Measurements from ENCODE around the gene GTSE1. TPM values are rescaled to one million over a fixed set of nuclear protein-coding genes. Genes with fewer than 3 reads are reported as not detected.

Gene GTSE1
- total and polyA plus RNA-seq, 2 of the 13 experiments (the other 11 are each of a cell fraction or from before 2014, with no cell fraction given), result 10.7 to 13.5 TPM

- no peak for DNase-seq (ENCODE audit: low spot score)
- no peaks in the 10 kb centered on the region for H3K79me2 ChIP-seq (ENCODE audit: insufficient read depth, low read length)
- H3K27ac ChIP-seq (ENCODE audit: extremely low read length, insufficient read depth, low read length), result no peak overlapping the region
- POLR2A ChIA-PET, result no interaction called here
- no peak overlapping the region for H2AFZ ChIP-seq (ENCODE audit: low read length)
- TF ChIP-seq TOPORS (CRISPR knock-in tag; IDR thresholded peaks at IDR 0.05), result no peak
- TF ChIP-seq ZNF574 (CRISPR knock-in tag; IDR thresholded peaks at IDR 0.05), result no peak
- TF ChIP-seq MAZ (IDR thresholded peaks at IDR 0.05; ENCODE audit: borderline replicate concordance, low read depth, low read length), result no peak
- TF ChIP-seq MAZ (CRISPR knock-in tag; IDR thresholded peaks at IDR 0.05; ENCODE audit: low read depth), result no peak
- no TSS peak for BruUV-seq (replicated peaks)
- no peak overlapping the region for H3K4me2 ChIP-seq (ENCODE audit: low read depth, low read length)
- no peaks in the 10 kb centered on the region for H3K27me3 ChIP-seq (ENCODE audit: control insufficient read depth in 1 of 2, insufficient read depth in 2 of 2, low read length in 2 of 2)
- no peaks in the 10 kb centered on the region for H3K4me1 ChIP-seq (ENCODE audit: insufficient read depth, low read length)
- intact Hi-C loops (cut with micrococcal nuclease; ENCODE audit: unreplicated experiment) (no loop called here), in situ Hi-C loops (cut with HindIII; ENCODE audit: extremely low pct_ligation_motif_present, low pct_unique_long_range_greater_than_20kb) (no loop called here)
- H3K4me3 ChIP-seq (replicated peaks in 1 of 3; ENCODE audit: insufficient read depth in 1 of 3, low read depth in 2 of 3, low read length in 3 of 3), result no peak overlapping the region
- WGBS (ENCODE audit: low lambda C conversion rate), result 82% methylated on average over 6 of the region's 6 CpGs
- H3K9ac ChIP-seq (ENCODE audit: insufficient read depth, low read depth, low read length), result no peak overlapping the region
- no peaks in the 10 kb centered on the region for H4K20me1 ChIP-seq (ENCODE audit: insufficient read depth, low read length)
- H3K36me3 ChIP-seq (replicated peaks in 1 of 2; ENCODE audit: control insufficient read depth in 1 of 2, insufficient read depth in 2 of 2, low read length in 2 of 2), result peaks cover 58 to 97% of the 10 kb centered on the region in 2 experiments
- no peaks in the 10 kb centered on the region for H3K9me3 ChIP-seq (ENCODE audit: low read length)
- ATAC-seq, result no peak
- no peak for FAIRE-seq
- CTCF ChIA-PET (ENCODE audit: low intra/inter-chr PET ratio, low total read pairs), result no interaction called here
These were observed 53.0 kb downstream of the GTSE1 start for GRCh38 chr22:46349681-46350080.

- H3K27me3 ChIP-seq (ENCODE audit: control insufficient read depth in 1 of 2, insufficient read depth in 2 of 2, low read length in 2 of 2), result no peaks in the 10 kb centered on the region
- 95% methylated on average over 7 of the region's 7 CpGs for WGBS (ENCODE audit: low lambda C conversion rate)
- ATAC-seq, result no peak
- no peak overlapping the region for H2AFZ ChIP-seq (ENCODE audit: low read length)
- no peak for DNase-seq (ENCODE audit: low spot score)
- peaks cover 58 to 97% of the 10 kb centered on the region in 2 experiments for H3K36me3 ChIP-seq (replicated peaks in 1 of 2; ENCODE audit: control insufficient read depth in 1 of 2, insufficient read depth in 2 of 2, low read length in 2 of 2)
- TF ChIP-seq PLSCR1 (CRISPR knock-in tag; IDR thresholded peaks at IDR 0.05; ENCODE audit: borderline replicate concordance), result no peak
- in situ Hi-C loops (cut with HindIII; ENCODE audit: extremely low pct_ligation_motif_present, low pct_unique_long_range_greater_than_20kb), result no loop called here
- no peak overlapping the region for H3K27ac ChIP-seq (ENCODE audit: extremely low read length, insufficient read depth, low read length)
- H3K4me2 ChIP-seq (ENCODE audit: low read depth, low read length), result no peak overlapping the region
- no TSS peak for BruUV-seq (replicated peaks)
- H3K4me3 ChIP-seq (replicated peaks in 1 of 3; ENCODE audit: insufficient read depth in 1 of 3, low read depth in 2 of 3, low read length in 3 of 3), result no peak overlapping the region
- H3K4me1 ChIP-seq (ENCODE audit: insufficient read depth, low read length), result no peaks in the 10 kb centered on the region
- no peaks in the 10 kb centered on the region for H3K79me2 ChIP-seq (ENCODE audit: insufficient read depth, low read length)
- FAIRE-seq, result no peak
- no peaks in the 10 kb centered on the region for H4K20me1 ChIP-seq (ENCODE audit: insufficient read depth, low read length)
- POLR2A ChIA-PET, result no interaction called here
- H3K9ac ChIP-seq (ENCODE audit: insufficient read depth, low read depth, low read length), result no peak overlapping the region
- CTCF ChIA-PET (ENCODE audit: low intra/inter-chr PET ratio, low total read pairs), result no interaction called here
- intact Hi-C loops (cut with micrococcal nuclease; ENCODE audit: unreplicated experiment), result no loop called here
- H3K9me3 ChIP-seq (ENCODE audit: low read length), result no peaks in the 10 kb centered on the region
These were observed 53.5 kb downstream of the GTSE1 start for GRCh38 chr22:46350121-46350520.

Measured in HepG2 (cell line).